CD4-positive, alpha-beta T cell treated with Interleukin-6 at 100 ng/mL for 8 hours (primary cell): ENCODE data around the gene SLC35A2.

Experiments used
- DNase-seq: peaks from one replicate; pipeline ENCODE4 v3.0.0-alpha.2; 2020; ENCODE audit warnings: mixed read lengths, low spot score

The SLC35A2 gene

DNA sequence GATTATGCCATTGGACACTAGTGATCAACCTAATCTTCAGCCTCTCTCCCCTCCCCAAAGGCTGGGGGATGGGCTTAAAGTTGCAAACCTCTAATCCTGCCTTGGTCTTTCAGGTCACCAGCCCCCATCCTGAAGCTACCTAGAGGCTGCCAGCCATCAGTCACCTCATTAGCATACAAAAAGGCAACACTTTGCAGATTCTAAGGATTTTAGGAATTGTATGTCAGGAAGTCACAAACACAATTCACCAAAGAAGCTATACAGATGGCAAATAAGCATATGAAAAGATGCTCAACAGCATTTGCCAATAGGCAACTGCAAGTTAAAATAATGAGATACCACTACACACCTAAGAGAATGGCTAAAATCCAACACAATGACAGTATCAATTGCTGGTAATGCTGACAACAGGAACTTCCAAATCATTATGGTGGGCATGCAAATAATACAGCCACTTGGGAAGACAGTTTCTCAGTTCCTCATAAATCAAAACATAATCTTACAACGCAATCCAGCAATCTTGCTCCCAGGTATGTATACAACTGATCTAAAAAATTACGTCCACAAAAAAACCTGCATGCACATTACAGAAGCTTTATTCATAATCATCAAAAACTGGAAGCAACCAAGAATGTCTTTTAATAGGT lies 16.4 kb upstream of the SLC35A2 start:
- DNase-seq: no peak

DNA sequence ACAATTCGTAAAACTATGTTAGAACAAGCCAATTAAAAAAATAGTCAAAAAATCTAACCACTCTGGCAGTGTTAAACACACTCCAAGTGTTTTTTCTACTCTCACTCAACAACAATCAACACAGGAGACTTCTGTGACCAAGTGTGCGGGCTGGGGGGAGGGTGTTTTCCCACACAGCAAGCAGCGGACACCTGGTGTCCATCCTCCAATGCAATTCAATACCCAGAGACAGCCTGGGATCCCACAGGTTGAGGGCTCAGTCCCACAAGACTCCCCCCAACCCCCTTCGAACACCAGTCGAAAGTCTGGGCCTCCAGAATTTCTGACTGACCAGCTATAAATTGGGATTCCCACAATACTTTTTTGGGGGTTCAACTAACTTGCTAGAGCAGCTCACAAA lies 15.7 kb upstream of the SLC35A2 start:
- DNase-seq: no peak

DNA sequence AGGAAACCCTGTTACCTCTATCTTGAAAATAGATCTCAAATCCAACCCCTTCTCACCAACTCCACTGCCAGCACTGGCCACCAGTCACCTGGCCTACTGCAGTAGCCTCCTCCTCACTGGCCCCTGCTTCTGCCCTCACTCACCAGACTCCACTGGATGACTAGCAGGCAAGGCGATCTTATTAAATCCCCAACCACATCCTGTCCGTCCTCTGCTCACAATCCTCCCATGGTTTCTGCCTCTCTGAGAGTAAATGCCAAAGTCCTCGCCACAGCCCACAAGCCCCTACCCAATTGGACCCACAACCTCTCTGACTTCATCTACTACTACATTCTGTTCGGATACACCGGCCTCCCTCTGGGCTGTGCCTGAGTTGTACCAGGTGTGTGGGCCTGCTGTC lies 12.8 kb upstream of the SLC35A2 start:
- no peak for DNase-seq

DNA sequence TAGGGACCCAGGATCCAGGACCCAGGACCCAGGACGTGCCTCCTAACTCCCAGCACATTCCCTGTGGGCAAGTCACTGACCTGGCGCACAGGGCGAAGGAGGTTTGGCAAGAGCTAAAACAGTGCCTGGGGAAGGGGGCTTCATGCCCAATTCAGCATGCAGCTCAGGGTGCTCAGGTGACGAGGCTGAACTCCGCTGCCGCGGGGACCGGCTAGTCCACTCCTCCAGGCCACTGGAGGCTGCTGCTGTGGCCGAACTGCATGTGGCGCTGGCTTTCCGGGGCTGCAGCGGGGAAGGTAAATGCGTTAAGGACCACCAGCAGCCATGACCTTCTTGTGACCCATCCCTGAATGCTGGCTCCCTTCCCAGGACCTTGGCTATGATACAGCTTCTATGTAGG lies 12.3 kb upstream of the SLC35A2 start:
- no peak for DNase-seq

DNA sequence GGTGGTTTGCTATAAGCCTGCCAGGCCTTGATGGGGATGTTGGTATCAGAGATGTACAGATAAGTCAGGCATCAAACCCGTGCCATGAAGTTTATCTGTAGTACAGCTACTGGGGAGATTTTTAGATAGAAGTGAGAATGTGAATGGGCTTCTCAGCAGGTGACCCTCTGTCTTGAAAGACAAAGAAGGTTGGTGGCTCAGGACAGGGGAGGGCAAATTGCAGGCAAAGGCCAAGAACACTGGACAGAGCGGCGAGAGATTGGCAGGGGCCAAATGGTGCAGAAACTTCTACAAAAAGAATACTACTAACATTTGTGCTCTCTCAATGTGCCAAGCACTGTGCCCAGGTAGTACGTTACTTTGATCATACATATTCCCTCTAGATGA lies 9.3 kb upstream of the SLC35A2 start:
- no peak for DNase-seq

DNA sequence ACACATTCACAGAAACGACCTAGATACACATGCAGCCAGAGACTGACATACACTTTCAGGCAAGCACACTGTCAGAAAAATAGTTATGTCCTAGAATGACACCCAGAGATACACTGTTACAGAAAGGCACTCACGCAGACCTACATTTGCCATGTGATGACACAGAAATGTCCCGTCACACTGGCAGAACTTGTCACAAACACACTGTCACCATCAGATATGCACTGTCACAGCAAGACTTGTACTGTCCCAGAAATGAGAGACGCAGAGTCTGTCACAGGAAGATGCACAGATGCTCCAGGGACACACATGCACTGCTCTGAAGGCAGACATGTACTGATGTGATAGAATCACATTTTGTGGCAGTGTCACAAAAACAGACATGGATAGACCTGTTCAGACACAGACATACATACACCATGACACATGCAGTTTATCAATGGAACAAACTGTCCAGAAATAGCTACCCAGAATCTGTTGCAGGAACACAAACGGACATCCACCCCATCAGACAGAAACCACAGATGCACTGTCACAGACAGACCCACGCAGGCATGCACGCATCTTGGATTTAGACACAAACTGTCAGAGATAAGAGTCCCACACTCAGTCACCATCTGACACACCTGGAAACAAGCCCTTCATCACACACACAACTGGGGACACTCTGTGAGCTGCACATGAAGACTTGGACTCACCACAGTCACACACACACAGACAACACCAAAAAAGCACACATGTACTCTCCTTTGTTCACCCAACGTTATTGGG lies 8.7 kb upstream of the SLC35A2 start:
- peak; percentile 59 for DNase-seq

DNA sequence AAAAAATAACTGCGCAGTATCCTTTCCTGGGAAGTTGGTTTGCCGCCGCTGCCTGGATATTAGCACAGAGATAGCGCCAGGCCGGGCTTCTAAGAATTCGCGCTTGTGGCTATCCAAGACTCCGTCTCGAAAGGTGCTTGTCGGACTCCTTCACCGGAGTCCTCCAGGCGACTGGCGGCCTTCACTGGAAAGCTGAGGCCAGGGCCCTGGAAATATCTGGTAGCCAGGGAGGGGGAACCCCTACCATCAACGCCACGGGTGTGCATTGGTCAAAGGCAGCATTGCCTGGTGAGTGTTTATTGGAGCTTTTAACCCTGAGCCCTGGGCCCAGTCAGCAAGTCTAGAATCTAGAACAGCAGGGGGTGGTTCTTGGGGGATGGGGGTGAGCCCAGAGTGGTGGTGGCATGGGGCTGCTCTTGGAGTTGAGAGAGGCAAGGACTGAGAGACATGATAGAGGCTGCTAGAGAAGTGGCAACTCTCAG lies 8.0 kb upstream of the SLC35A2 start:
- peak; percentile 46 for DNase-seq

DNA sequence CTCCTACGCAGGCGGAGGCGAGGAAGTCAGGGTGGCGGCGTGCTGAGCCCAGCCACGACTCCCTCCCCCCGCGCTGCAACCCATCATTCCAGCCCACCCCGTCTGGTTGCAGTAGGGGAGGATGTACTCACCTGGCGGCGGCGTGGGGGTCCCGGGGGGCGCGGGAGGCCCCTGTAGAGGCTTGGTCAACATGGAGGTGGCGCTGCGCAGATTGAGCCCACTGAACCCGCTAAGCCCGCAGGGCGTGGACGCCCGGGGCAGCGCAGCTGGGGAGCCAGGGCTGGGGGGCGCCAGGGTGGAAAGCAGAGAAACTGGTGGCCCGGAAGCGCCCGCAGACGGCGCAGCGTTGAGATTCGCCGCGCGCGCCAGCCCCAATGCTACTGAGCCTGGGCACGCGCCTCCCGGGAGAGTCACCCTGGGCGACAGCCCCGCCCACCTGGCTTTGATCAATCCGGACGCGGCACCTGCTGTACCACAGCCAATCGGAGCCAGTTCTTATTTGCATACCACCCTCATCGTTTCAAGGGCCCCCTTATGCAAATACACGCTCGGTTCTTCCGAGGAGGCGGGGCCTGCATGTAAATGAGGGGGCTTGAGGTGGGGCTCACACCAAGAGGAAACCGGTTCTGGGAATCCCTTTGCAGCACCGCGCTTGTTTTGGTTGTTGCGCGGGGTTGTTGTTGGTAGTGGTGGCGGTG lies 7.3 kb upstream of the SLC35A2 start, which contains the start of gene PIM2:
PIM2 (minus strand) TSS at position 382 of the 698 bp plus-strand sequence; CDS start at position 192, 190 bp downstream.
- peak; percentile 95 for DNase-seq

DNA sequence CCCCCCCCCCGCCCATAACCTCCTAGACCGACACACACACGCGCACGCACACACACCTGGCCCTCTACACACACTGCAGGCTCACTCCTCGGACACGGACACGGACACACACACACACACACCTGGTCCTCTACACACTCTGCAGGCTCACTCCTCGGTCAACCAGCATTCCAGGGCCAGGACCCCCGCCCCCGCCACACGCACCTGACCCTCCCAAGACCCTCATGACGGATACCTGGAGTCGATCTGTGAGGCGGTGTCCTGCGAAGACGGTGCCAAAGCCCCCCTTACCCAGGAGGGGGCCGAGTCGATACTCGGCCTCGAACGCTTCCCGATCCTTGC lies 6.8 kb upstream of the SLC35A2 start:
- no peak for DNase-seq

DNA sequence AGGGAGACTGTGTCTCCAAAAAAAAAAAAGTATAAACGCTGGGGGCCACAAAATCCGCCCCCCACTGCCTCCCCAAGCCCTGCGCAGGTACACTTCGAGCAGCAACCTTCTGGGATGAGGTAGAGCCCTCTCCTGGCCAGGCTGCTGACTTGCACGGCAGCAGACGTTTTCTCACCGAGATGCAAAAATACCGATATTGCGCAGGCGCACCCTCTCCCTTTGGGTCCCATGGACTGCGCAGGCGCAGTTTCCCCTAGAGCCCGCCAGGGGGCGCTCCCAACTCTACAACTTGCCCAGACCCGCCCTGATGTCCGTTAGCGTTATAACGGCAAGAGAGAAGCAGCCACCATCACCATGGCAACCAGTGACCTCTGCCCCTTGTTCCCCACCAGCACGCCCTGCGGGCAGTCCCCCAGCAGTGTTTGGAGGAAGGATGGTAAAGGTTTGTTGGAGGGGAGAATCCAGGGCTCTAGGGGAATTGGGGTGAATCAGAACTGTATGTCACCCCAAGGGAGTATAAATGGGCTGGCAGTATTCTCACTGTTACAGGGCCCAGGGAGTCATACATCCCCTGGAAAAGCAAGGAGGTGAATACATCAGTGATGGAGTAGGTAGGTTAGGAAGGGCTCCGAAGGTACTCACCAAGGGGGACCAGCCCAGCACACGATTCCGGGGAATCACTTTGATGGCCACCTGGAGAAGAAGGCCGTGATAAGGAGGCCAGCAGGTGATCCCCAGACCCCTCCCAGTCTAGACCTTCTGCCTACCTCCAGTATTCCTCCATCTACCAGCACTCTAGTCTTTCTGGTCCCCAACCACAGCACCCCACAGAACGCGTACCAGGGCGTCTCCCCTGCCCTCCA lies 5.9 kb upstream of the SLC35A2 start:
- DNase-seq: peak; percentile 90

DNA sequence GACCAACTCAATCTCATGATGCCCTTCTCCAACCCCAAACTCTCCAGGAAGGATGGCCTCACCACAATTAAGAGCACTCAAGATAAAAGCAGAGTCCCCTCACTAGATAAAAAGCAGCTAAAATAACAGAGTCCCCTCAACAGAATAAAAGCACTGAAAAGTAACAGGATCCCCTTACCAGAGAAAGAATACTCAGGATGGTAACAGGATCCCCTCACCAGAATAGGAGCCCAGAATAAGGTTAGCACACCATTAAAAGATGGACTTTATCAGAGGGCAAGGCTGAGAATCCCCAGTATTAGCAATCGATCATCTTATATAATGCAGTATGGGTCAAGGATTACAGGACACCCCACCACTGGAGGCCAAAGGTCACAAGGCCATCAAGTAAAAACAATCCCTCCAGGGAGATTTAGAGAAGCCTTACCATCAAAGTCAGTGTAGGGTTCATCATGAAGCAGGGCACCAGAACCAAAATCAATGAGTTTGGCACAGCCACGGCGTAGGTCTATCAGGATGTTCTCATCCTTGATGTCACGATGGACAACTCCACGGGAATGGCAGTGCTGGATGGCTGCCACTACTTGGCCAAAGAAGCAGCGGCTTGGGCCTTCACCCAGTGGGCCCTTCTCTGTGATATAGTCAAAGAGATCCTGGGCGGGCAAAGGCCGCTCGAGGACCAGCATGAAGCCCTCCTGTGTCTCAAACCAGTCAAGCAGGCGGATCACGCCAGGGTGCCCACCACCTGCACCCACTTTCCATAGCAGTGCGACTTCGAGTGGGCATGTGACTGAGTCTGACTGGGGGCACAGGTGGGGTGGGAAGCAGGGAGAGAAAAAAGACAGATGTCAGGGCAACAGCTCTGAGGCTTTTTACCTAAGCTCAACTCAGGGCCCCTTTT lies 3.4 kb upstream of the SLC35A2 start:
- DNase-seq: no peak

DNA sequence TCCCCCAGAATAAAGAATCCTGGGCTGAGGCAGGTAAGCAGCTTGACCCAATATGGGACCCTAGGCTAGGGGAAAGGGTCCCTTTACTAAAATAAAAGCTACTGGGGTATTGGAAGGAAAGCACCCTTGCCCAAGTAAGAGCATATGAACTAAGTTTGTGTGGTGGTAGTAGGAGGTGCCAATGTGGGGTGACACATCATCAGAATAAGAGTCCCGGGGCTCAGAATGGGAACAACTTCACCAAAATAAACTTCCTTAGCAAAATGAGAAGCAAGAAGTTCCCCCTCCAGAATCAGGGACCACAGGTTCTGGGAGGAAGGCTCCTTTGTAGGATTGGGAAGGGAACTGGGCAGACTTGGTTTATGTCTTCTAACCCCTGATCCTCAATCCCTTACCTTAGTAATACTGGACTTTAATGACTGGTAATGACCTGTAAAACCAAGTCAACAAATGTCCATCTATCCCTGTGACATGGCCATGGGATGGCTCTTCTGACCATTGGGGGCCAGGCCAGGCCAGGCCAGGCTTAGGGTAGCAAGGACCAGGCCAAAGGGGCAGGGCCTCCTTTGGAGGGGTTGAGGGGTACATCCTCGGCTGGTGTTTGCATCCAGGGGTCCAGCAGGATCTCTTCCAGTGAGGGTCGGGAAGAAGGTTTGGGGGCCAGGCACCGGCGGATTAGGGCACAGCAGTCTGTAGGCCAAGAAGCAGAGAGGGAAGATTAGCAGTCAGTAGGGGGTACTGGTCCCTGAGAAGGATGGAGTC lies 2.3 kb upstream of the SLC35A2 start:
- no peak for DNase-seq

DNA sequence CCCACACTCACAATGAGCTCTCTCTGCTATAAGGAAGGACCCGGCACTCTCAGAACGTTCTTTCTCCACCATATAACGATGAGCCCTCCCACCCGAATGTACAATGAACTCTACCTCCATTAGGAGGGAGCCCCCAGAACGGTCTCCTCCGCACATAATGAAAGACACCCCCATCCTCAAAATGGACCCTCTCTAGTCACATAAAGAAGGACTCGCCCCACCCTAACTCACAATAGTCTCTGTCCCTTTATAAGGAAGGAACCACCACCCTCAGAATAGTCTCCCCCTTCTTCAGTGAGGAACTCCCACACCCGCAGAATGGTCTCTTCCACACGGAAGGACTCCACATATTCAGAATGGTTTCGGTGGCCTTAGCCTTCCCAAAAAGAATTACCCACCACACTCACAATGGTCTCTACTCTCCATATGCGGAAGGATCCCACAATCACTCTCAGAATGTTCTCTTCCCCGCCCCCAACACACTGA lies 477 bp downstream of the SLC35A2 start:
- DNase-seq: no peak

DNA sequence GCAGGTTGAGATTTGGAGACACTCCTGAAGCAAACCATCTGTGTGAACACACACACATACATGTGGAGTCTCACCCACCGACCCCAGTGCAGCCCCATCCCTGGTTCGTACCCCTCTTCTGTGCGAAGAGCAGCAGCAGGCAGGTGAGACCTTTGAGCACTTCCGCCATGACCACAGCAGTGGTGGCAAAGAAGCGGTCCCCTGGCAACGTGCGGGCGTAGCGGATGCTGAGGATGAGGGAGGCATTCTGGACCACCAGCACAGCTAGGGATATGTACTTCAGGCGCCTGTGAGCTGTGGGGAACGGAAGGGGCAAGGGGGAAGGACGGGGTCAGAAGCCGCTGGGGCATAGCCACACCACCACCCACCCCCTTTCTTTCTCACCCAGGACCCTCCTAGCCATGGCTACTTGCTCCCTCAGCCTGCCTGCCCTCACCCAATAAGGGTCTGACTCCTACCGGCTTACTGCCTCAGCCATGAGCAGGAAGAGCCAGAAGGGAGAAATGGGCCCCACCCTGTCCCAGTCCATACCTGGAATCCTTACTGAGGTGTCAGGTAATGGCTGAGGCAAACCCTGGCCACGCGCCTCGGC lies 1.6 kb downstream of the SLC35A2 start:
- DNase-seq: no peak

DNA sequence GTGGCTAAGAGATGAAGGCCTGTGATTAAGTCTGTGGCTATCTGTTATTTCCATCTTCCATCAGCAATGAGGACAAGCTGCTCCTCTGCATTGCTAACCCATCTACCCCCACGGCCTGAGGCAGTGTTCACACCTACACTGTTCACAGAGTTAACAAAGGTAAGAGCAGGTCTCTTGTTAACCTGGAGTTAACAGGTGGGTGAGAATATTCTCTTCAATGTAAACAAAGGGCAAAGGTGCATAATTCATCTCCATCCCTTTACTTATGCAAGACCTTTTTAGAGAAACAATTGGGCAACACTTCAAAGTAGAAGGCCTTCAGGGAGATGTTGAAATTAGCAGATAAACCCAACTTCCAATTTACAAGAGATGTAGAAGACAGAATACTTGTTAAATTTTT lies 2.8 kb downstream of the SLC35A2 start:
- DNase-seq: no peak

DNA sequence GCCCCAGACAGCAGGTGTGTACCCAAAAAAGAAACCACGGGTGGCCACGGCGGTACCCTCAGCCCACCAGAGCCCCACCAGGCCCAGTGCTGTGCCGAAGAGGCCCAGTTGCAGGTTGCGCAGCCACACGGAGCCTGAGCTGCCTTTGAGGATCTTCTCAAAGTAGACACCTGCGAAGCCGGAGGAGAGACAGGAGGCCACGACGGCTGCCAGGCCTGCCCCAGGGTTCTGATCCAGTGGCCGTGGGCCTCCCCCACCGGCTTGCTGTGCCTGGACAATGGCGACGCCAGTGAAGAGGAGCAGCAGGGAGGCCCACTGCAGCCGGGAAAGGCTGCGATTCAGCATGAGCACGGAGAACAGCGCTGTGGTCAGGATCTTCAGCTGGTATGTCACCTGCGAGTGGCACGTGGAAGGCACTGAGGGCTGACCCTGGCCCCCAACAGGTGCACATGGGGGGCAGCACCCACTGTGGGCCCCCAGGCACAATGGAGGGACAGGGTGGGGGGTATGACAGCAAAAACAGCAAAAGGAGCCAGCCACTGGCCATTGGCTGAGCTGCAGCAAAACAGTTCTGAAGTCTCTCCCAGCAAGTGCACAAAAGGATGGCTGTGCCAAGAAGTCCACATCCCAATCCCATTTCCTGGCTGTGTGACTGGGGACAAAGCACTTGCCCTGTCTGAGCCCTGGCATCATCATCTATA lies 6.2 kb downstream of the SLC35A2 start:
- no peak for DNase-seq

DNA sequence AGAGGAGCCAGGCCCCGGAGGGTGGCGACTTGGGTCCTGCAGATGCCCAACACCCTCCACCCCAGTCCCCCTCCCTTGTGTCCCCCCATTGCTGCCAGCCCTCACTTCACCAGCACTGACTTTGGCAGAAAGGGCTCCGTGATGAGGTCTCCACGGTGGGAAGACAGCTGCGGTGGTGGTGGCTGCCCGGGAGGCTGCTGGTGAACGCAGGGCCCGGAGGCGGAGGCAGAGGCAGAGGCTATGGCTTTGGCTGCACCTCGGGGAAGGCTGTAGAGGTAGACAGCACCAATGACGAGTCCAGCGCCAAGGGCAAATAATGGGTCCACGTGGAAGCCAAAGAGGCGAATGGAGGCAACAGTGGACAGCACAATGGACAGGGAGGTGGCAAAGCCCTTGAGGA lies 6.8 kb downstream of the SLC35A2 start:
- no peak for DNase-seq

DNA sequence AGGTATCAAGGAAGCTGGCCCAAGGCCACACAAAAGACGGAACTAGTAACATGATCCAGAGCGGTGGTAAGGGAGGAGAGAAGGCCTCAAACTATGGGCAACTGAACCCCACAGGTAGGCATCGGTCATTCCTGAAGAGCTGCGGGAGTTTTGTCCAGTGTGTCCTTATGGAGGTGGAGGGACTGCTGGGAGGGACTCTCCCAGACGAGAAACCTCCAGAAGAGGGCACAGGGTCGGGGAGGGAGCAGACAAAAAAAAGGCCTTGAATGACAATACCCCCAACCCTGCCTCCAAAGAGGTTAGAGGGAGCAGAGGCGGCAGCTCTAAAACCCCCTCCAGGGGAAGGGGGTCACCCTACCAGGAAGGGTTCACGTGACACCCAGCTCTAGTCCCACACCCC lies 7.3 kb downstream of the SLC35A2 start:
- DNase-seq: no peak

DNA sequence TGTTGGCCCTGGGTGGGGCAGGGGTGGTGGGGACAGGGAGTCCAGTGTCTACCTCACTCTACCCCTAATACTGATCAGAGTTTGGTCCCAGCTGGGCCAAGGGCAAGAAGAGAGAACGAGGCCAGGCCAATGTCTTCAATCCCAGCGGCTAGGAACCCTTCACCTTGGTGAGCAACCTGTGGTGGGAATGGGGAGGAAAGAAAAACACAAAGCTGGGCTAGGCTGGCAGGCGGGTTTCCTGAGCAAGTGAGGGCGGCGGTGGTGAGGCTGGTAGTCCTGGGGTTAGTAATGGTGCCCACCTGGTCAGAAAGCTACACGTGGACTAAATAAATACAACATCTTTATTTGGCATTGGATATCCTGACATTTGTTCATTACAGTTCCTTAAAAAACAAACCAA lies 8.2 kb downstream of the SLC35A2 start:
- DNase-seq: no peak
